OCI-LY1 (cell line): ENCODE measurements around the gene ERN2.

Experiments
- H2AFZ ChIP-seq: fragments of 200-600 bp; sonication (generic), shearing (Covaris generic); 2 replicates; pipeline ENCODE4 v1.6.0; 2014; ENCODE audit warnings: antibody characterized with exemption, mild to moderate bottlenecking, low read length
- H3F3A ChIP-seq: fragments of 200-600 bp; sonication (generic), shearing (Covaris generic); 2 replicates; pipeline ENCODE4 v1.6.0; 2014; ENCODE audit warnings: mild to moderate bottlenecking, antibody characterized with exemption, low read length, moderate library complexity; ENCODE audit not compliant: insufficient read depth
- H3K27ac ChIP-seq: fragments of 200-600 bp; sonication (generic); 2 replicates; pipeline ENCODE4 v1.5.1; 2014; ENCODE audit warnings: low read length, mixed run types, mild to moderate bottlenecking, low read depth; ENCODE audit not compliant: poor library complexity, severe bottlenecking
- H3K27me3 ChIP-seq: fragments of 200-600 bp; sonication (generic); 2 replicates; pipeline ENCODE4 v1.6.0; 2014; ENCODE audit warnings: antibody characterized with exemption, mild to moderate bottlenecking, low read length, moderate library complexity; ENCODE audit not compliant: insufficient read depth
- H3K36me3 ChIP-seq: fragments of 200-600 bp; sonication (generic); 2 replicates; pipeline ENCODE4 v1.6.1; 2014; ENCODE audit warnings: mild to moderate bottlenecking, antibody characterized with exemption, low read length, moderate library complexity, mixed read lengths; ENCODE audit not compliant: insufficient read depth
- H3K4me1 ChIP-seq: fragments of 200-600 bp; sonication (generic); 2 replicates; pipeline ENCODE4 v1.5.1; 2014; ENCODE audit warnings: mild to moderate bottlenecking, low read length, moderate library complexity; ENCODE audit not compliant: insufficient read depth, severe bottlenecking
- H3K4me2 ChIP-seq: fragments of 200-600 bp; sonication (generic), shearing (Covaris generic); 2 replicates; pipeline ENCODE4 v1.6.1; 2014; ENCODE audit warnings: low read length
- H3K4me3 ChIP-seq: fragments of 200-600 bp; sonication (generic); 2 replicates; pipeline ENCODE4 v1.5.1; 2014; ENCODE audit warnings: low read length, low read depth, mild to moderate bottlenecking, mixed read lengths; ENCODE audit not compliant: poor library complexity, severe bottlenecking
- H3K79me2 ChIP-seq: fragments of 200-600 bp; shearing (Covaris generic); 2 replicates; pipeline ENCODE4 v1.6.1; 2016; ENCODE audit warnings: mixed run types, low read length, mixed read lengths; ENCODE audit not compliant: insufficient read depth
- H3K9ac ChIP-seq: fragments of 200-600 bp; sonication (generic), shearing (Covaris generic); 2 replicates; pipeline ENCODE4 v1.6.1; 2014; ENCODE audit warnings: mild to moderate bottlenecking, low read length, mixed read lengths
- H3K9me2 ChIP-seq: fragments of 200-600 bp; sonication (generic), shearing (Covaris generic); 2 replicates; pipeline ENCODE4 v1.6.1; 2014; ENCODE audit warnings: low read depth, mild to moderate bottlenecking, low read length, mixed read lengths
- H3K9me3 ChIP-seq: fragments of 200-600 bp; shearing (Covaris generic); 2 replicates; pipeline ENCODE4 v1.6.1; 2014; ENCODE audit warnings: low read length, mixed read lengths
- H4K20me1 ChIP-seq: fragments of 200-600 bp; sonication (generic), shearing (Covaris generic); 2 replicates; pipeline ENCODE4 v1.6.0; 2016; ENCODE audit warnings: mild to moderate bottlenecking, low read length; ENCODE audit not compliant: insufficient read depth
- EZH2 ChIP-seq: fragments of 200-600 bp; sonication (generic), shearing (Covaris generic); IDR thresholded peaks from 2 replicates; pipeline ENCODE4 v1.8.0; 2017; ENCODE audit warnings: borderline replicate concordance, mixed run types, mild to moderate bottlenecking, antibody characterized with exemption, low read length, moderate library complexity, mixed read lengths
- TF ChIP-seq, protein P1 (sequence below): fragments of 200-600 bp; sonication (generic), shearing (Covaris generic); IDR thresholded peaks from 2 replicates; pipeline ENCODE4 v1.5.1; 2017; ENCODE audit warnings: mild to moderate bottlenecking, antibody characterized with exemption, low read length, moderate library complexity, mixed read lengths

Gene ERN2

DNA sequence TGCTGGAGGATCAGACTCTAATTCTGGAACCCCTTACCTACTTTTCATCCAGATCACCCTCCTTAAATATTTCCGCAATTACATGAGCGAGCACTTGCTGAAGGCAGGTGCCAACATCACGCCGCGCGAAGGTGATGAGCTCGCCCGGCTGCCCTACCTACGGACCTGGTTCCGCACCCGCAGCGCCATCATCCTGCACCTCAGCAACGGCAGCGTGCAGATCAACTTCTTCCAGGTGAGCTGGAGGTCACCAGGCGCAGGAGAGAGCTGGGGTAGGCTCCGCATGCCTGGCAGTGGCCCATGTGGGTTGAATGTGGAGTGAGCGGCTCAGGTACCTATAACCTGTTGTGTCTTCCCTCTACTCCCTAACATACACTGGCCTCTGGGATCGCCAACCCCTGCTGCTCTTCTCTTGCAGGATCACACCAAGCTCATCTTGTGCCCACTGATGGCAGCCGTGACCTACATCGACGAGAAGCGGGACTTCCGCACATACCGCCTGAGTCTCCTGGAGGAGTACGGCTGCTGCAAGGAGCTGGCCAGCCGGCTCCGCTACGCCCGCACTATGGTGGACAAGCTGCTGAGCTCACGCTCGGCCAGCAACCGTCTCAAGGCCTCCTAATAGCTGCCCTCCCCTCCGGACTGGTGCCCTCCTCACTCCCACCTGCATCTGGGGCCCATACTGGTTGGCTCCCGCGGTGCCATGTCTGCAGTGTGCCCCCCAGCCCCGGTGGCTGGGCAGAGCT is 23.4 kb downstream of the ERN2 start:
- Histone ChIP-seq H4K20me1 (no peaks in the 10 kb centered on the region), H2AFZ (no peak overlapping the region), H3K36me3 (peaks cover 77% of the 10 kb centered on the region), H3K4me2 (no peak overlapping the region), H3K9me2 (no peaks in the 10 kb centered on the region), H3K9ac (no peak overlapping the region), H3K27ac (no peak overlapping the region), H3K27me3 (no peaks in the 10 kb centered on the region), H3K9me3 (no peaks in the 10 kb centered on the region), H3K4me3 (no peak overlapping the region), H3K4me1 (peaks cover 7% of the 10 kb centered on the region), H3F3A (peaks cover 3% of the 10 kb centered on the region; the same call in 1 of the 2 replicates), H3K79me2 (no peaks in the 10 kb centered on the region)
- TF ChIP-seq, protein P1, sequence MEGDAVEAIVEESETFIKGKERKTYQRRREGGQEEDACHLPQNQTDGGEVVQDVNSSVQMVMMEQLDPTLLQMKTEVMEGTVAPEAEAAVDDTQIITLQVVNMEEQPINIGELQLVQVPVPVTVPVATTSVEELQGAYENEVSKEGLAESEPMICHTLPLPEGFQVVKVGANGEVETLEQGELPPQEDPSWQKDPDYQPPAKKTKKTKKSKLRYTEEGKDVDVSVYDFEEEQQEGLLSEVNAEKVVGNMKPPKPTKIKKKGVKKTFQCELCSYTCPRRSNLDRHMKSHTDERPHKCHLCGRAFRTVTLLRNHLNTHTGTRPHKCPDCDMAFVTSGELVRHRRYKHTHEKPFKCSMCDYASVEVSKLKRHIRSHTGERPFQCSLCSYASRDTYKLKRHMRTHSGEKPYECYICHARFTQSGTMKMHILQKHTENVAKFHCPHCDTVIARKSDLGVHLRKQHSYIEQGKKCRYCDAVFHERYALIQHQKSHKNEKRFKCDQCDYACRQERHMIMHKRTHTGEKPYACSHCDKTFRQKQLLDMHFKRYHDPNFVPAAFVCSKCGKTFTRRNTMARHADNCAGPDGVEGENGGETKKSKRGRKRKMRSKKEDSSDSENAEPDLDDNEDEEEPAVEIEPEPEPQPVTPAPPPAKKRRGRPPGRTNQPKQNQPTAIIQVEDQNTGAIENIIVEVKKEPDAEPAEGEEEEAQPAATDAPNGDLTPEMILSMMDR, result no peak
- no peak for TF ChIP-seq EZH2

GRCh38 chr16:23687034-23687808 is 25.8 kb downstream of the ERN2 start:
- Histone ChIP-seq H3K4me1 (no peaks in the 10 kb centered on the region), H3K9me3 (no peaks in the 10 kb centered on the region), H3K27me3 (no peaks in the 10 kb centered on the region), H3K27ac (no peak overlapping the region), H3K9me2 (no peaks in the 10 kb centered on the region), H3F3A (peaks cover 3% of the 10 kb centered on the region; the same call in 1 of the 2 replicates), H2AFZ (no peak overlapping the region), H3K4me2 (no peak overlapping the region), H3K4me3 (no peak overlapping the region), H3K36me3 (peaks cover 100% of the 10 kb centered on the region), H3K79me2 (peaks cover under 1% of the 10 kb centered on the region; the same call in 1 of the 2 replicates), H4K20me1 (no peaks in the 10 kb centered on the region), H3K9ac (no peak overlapping the region)
- no peak for TF ChIP-seq EZH2
- TF ChIP-seq, protein P1, result no peak

GRCh38 chr16:23683487-23683886 is 29.5 kb downstream of the ERN2 start:
- Histone ChIP-seq H2AFZ (no peak overlapping the region), H3K9me3 (no peaks in the 10 kb centered on the region), H3K27me3 (no peaks in the 10 kb centered on the region), H3K79me2 (peaks cover 29% of the 10 kb centered on the region), H3K27ac (no peak overlapping the region), H3F3A (no peaks in the 10 kb centered on the region; the same call in 1 of the 2 replicates), H3K4me3 (no peak overlapping the region), H3K4me2 (no peak overlapping the region), H3K4me1 (peaks cover 19% of the 10 kb centered on the region), H4K20me1 (no peaks in the 10 kb centered on the region), H3K9me2 (no peaks in the 10 kb centered on the region), H3K9ac (no peak overlapping the region), H3K36me3 (peaks cover 91% of the 10 kb centered on the region)
- TF ChIP-seq, protein P1, result no peak
- no peak for TF ChIP-seq EZH2
